H1 (cell line): ENCODE results near the gene KLRF1. TPM values are rescaled to one million over a fixed set of nuclear protein-coding genes. Genes with fewer than 3 reads are reported as not detected.

Experiments used
- CTCF ChIA-PET: fragments of 300-600 bp; sonication (Branson Sonifier 250); formaldehyde crosslinking; loops from one replicate; lab custom pipeline; 2021; ENCODE audit not compliant: partially characterized antibody; lab: Charles Lee
- POLR2A ChIA-PET: fragments of 300-600 bp; sonication (Branson Sonifier 250); formaldehyde crosslinking; loops from one replicate; lab custom pipeline; 2021; ENCODE audit warnings: inconsistent platforms; ENCODE audit not compliant: partially characterized antibody; lab: Charles Lee
- DNase-seq, 2 experiments: peaks; one replicate each; pipeline versions ENCODE4 v3.0.0 to v3.0.0-alpha.2; 2010 to 2022; ENCODE audit warnings: low spot score in 2 of 2, low read depth in 1 of 2, mixed read lengths in 1 of 2
- FAIRE-seq: peaks from 2 replicates; lab custom pipeline; 2011; peaks lifted over from hg19 to GRCh38; lab: Jason Lieb, UNC
- H2AFZ ChIP-seq: 2 replicates; pipeline ENCODE4 v1.8.1; 2012; ENCODE audit warnings: low read length, inconsistent platforms
- H2AK5ac ChIP-seq: 2 replicates; pipeline ENCODE4 v1.6.1; 2013; ENCODE audit warnings: low read depth, low read length
- H2BK120ac ChIP-seq: replicated peaks from 2 replicates; pipeline ENCODE3; 2013; ENCODE audit warnings: low read depth, low read length, inconsistent platforms
- H2BK12ac ChIP-seq: 2 replicates; pipeline ENCODE4 v1.6.1; 2013; ENCODE audit warnings: low read depth, low read length
- H2BK15ac ChIP-seq: 2 replicates; pipeline ENCODE4 v1.6.1; 2013; ENCODE audit warnings: low read length
- H2BK20ac ChIP-seq: 2 replicates; pipeline ENCODE4 v1.6.1; 2013; ENCODE audit warnings: low read length
- H2BK5ac ChIP-seq: 2 replicates; pipeline ENCODE4 v1.6.1; 2013; ENCODE audit warnings: low read depth, low read length
- H3K14ac ChIP-seq: 2 replicates; pipeline ENCODE4 v1.6.1; 2013; ENCODE audit warnings: inconsistent platforms; ENCODE audit not compliant: insufficient read length
- H3K18ac ChIP-seq: 2 replicates; pipeline ENCODE4 v1.6.1; 2013; ENCODE audit warnings: low read length; ENCODE audit errors: extremely low read depth
- H3K23ac ChIP-seq: 2 replicates; pipeline ENCODE4 v1.6.1; 2013; ENCODE audit warnings: inconsistent platforms; ENCODE audit not compliant: insufficient read length
- H3K23me2 ChIP-seq: 2 replicates; pipeline ENCODE4 v1.6.1; 2013; ENCODE audit warnings: low read depth, low read length
- H3K27ac ChIP-seq: 2 replicates; pipeline ENCODE4 v1.6.1; 2011; ENCODE audit warnings: low read depth, low read length, inconsistent platforms
- H3K27me3 ChIP-seq, 4 experiments: replicated peaks in 1 of 4; 1 replicate in 1 of 4; 2 replicates in 3 of 4; pipeline versions ENCODE4 v1.6.1 to v1.8.1; 2011 to 2013; ENCODE audit warnings: low read length in 3 of 4, mild to moderate bottlenecking in 3 of 4, inconsistent platforms in 2 of 4, mixed read lengths in 2 of 4, moderate library complexity in 1 of 4; ENCODE audit not compliant: control insufficient read depth in 3 of 4, insufficient read depth in 3 of 4; ENCODE audit errors: extremely low read depth in 1 of 4
- H3K36me3 ChIP-seq, 4 experiments: 2 replicates each; pipeline versions ENCODE4 v1.6.1 to v1.8.1; 2011 to 2013; ENCODE audit warnings: mild to moderate bottlenecking in 4 of 4, low read length in 3 of 4, moderate library complexity in 2 of 4, control low read depth in 1 of 4, inconsistent platforms in 1 of 4; ENCODE audit not compliant: insufficient read depth in 4 of 4, control insufficient read depth in 2 of 4
- H3K4ac ChIP-seq: replicated peaks from 2 replicates; pipeline ENCODE3; 2013; ENCODE audit warnings: low read length, low read depth, mixed read lengths, inconsistent platforms; ENCODE audit not compliant: insufficient read length
- H3K4me1 ChIP-seq, 4 experiments: replicated peaks in 1 of 4; 1 replicate in 1 of 4; 2 replicates in 3 of 4; pipeline versions ENCODE4 v1.6.1 to v1.8.1; 2011 to 2013; ENCODE audit warnings: low read length in 3 of 4, inconsistent platforms in 2 of 4, mixed read lengths in 1 of 4; ENCODE audit not compliant: insufficient read depth in 4 of 4, control insufficient read depth in 3 of 4
- H3K4me2 ChIP-seq, 2 experiments: 2 replicates each; pipeline versions ENCODE4 v1.6.1 to v1.8.1; 2011 to 2013; ENCODE audit warnings: low read depth in 2 of 2, low read length in 2 of 2, control low read depth in 1 of 2, inconsistent platforms in 1 of 2, mild to moderate bottlenecking in 1 of 2; ENCODE audit not compliant: insufficient read depth in 1 of 2
- H3K4me3 ChIP-seq, 4 experiments: fragments of 200-600, 300-600 bp in 1 of 4; sonication (generic), shearing (Covaris generic), sonication (Bioruptor Twin) in 1 of 4; 2 replicates each; pipeline versions ENCODE4 v1.5.1 to v1.8.1; 2011 to 2016; ENCODE audit warnings: low read length in 4 of 4, low read depth in 3 of 4, control low read depth in 2 of 4, inconsistent platforms in 2 of 4, mild to moderate bottlenecking in 2 of 4, mixed read lengths in 1 of 4, moderate library complexity in 1 of 4; ENCODE audit not compliant: insufficient read depth in 2 of 4; ENCODE audit errors: extremely low read depth in 1 of 4
- H3K56ac ChIP-seq: replicated peaks from 2 replicates; pipeline ENCODE3; 2013; ENCODE audit warnings: low read depth, mild to moderate bottlenecking, mixed read lengths, low read length, inconsistent platforms; ENCODE audit not compliant: insufficient read length
- H3K79me1 ChIP-seq: 2 replicates; pipeline ENCODE4 v1.6.1; 2013; ENCODE audit warnings: low read depth, low read length, control low read depth
- H3K79me2 ChIP-seq, 2 experiments: 2 replicates each; pipeline versions ENCODE4 v1.6.1 to v1.8.1; 2012 to 2013; ENCODE audit warnings: low read length in 2 of 2, mild to moderate bottlenecking in 2 of 2, inconsistent platforms in 1 of 2; ENCODE audit not compliant: insufficient read depth in 2 of 2, control insufficient read depth in 1 of 2
- H3K9ac ChIP-seq, 4 experiments: replicated peaks in 1 of 4; 1 replicate in 1 of 4; 2 replicates in 3 of 4; pipeline versions ENCODE4 v1.6.1 to v1.8.1; 2011 to 2013; ENCODE audit warnings: low read depth in 3 of 4, low read length in 3 of 4, control low read depth in 2 of 4, mild to moderate bottlenecking in 2 of 4, moderate library complexity in 2 of 4, inconsistent platforms in 1 of 4; ENCODE audit errors: extremely low read depth in 1 of 4
- H3K9me3 ChIP-seq, 2 experiments: 2 replicates each; pipeline versions ENCODE4 v1.6.1 to v1.8.1; 2012 to 2013; ENCODE audit warnings: mild to moderate bottlenecking in 2 of 2, moderate library complexity in 2 of 2, control low read depth in 1 of 2, inconsistent platforms in 1 of 2, low read depth in 1 of 2, low read length in 1 of 2, mixed read lengths in 1 of 2; ENCODE audit not compliant: insufficient read depth in 2 of 2
- H4K20me1 ChIP-seq, 2 experiments: replicated peaks in 1 of 2; 2 replicates each; pipeline versions ENCODE3 to v1.8.1; 2011 to 2013; ENCODE audit warnings: inconsistent platforms in 2 of 2, low read length in 2 of 2, mild to moderate bottlenecking in 1 of 2; ENCODE audit not compliant: insufficient read depth in 2 of 2, control insufficient read depth in 1 of 2
- H4K5ac ChIP-seq: 2 replicates; pipeline ENCODE4 v1.6.1; 2013; ENCODE audit warnings: low read length, low read depth, mixed read lengths, inconsistent platforms; ENCODE audit not compliant: insufficient read length
- H4K8ac ChIP-seq: 2 replicates; pipeline ENCODE4 v1.8.0; 2013; ENCODE audit warnings: mild to moderate bottlenecking, moderate library complexity, low read length, inconsistent platforms; ENCODE audit not compliant: insufficient read depth; ENCODE audit errors: extremely low read depth
- H4K91ac ChIP-seq: replicated peaks from 2 replicates; pipeline ENCODE3; 2013; ENCODE audit warnings: low read length, mixed read lengths, inconsistent platforms; ENCODE audit not compliant: insufficient read length
- BACH1 ChIP-seq: IDR thresholded peaks from 2 replicates; pipeline ENCODE4 v1.6.1; 2012; ENCODE audit warnings: low read length, improper control_type of control experiment
- BRCA1 ChIP-seq: IDR thresholded peaks from 2 replicates; pipeline ENCODE4 v1.6.1; 2012; ENCODE audit warnings: low read depth, low read length, improper control_type of control experiment
- CBX8 ChIP-seq: fragments of 300-800, 300-1000 bp; sonication (generic); IDR thresholded peaks from 2 replicates; pipeline ENCODE4 v1.7.1; 2016; ENCODE audit warnings: low read depth, low read length, borderline replicate concordance
- CREB1 ChIP-seq: IDR thresholded peaks from 2 replicates; pipeline ENCODE4 v1.6.1; 2012; ENCODE audit warnings: inconsistent platforms
- GTF2F1 ChIP-seq: IDR thresholded peaks from 2 replicates; pipeline ENCODE4 v1.6.1; 2012; ENCODE audit warnings: low read depth, low read length, improper control_type of control experiment, borderline replicate concordance
- HDAC6 ChIP-seq: IDR thresholded peaks from one replicate; pipeline ENCODE4 v1.7.1; 2012; ENCODE audit warnings: low read depth, mild to moderate bottlenecking, inconsistent platforms, low read length, moderate library complexity
- KDM5A ChIP-seq: fragments of 200-600 bp; IDR thresholded peaks from 2 replicates; pipeline ENCODE4 v1.7.1; 2012; ENCODE audit warnings: mild to moderate bottlenecking, low read length, inconsistent platforms, mixed read lengths
- POU5F1 ChIP-seq: IDR thresholded peaks from 2 replicates; pipeline ENCODE4 v1.6.1; 2011; ENCODE audit warnings: low read depth, mild to moderate bottlenecking, low read length, moderate library complexity
- RFX5 ChIP-seq: IDR thresholded peaks from 2 replicates; pipeline ENCODE4 v1.6.1; 2011; ENCODE audit warnings: low read depth, low read length, improper control_type of control experiment, borderline replicate concordance
- SAP30 ChIP-seq: fragments of 300-600 bp; sonication (generic); IDR thresholded peaks from 2 replicates; pipeline ENCODE4 v1.7.1; 2012; ENCODE audit warnings: low read length, moderate library complexity, mild to moderate bottlenecking, inconsistent platforms; ENCODE audit not compliant: insufficient read depth, insufficient replicate concordance
- SIN3A ChIP-seq, 2 experiments: IDR thresholded peaks in 1 of 2; conservative IDR thresholded peaks in 1 of 2; 2 replicates each; pipeline ENCODE4 v1.6.1; 2011 to 2012; ENCODE audit warnings: low read length in 2 of 2, improper control_type of control experiment in 1 of 2, low read depth in 1 of 2, mild to moderate bottlenecking in 1 of 2
- SRF ChIP-seq: IDR thresholded peaks from 2 replicates; pipeline ENCODE4 v1.6.1; 2011; ENCODE audit warnings: mild to moderate bottlenecking, low read depth, low read length, moderate library complexity
- TEAD4 ChIP-seq: IDR thresholded peaks from 2 replicates; pipeline ENCODE4 v1.6.1; 2012; ENCODE audit warnings: low read depth, low read length, inconsistent platforms, mixed read lengths
- USF2 ChIP-seq: IDR thresholded peaks from 2 replicates; pipeline ENCODE4 v1.6.1; 2011; ENCODE audit warnings: low read length, improper control_type of control experiment
- WGBS, 2 experiments: shearing (Covaris generic) in 1 of 2; methylation state at CpG; one replicate each; pipeline versions ENCODE4 v1.1.6 to v1.1.7; 2013 to 2015; ENCODE audit warnings: low lambda C conversion rate in 2 of 2, mixed read lengths in 2 of 2, inconsistent platforms in 1 of 2, low coverage in 1 of 2, missing lambda C conversion rate in 1 of 2; ENCODE audit not compliant: insufficient replicate concordance in 2 of 2, insufficient coverage in 1 of 2, insufficient read length in 1 of 2; ENCODE audit errors: extremely low coverage in 1 of 2, missing lambda C conversion rate in 1 of 2; 5-methylcytosine and 5-hydroxymethylcytosine counted together
- polyA plus RNA-seq, 7 experiments: library from polyadenylated mRNA; depleted of rRNA in 3 of 7; stranded (reverse) in 5 of 7; unstranded in 2 of 7; fragments of >200 nt in 5 of 7; fragments of 200-250 nt in 2 of 7; gene quantifications; 1 replicate in 5 of 7; 2 replicates in 1 of 7; 4 replicates in 1 of 7; pipeline versions ENCODE4 v1.2.1 to v1.2.3, GENCODE V29; 2011 to 2013; ENCODE audit warnings: missing spikeins in 2 of 7, mixed read lengths in 2 of 7
- total RNA-seq: library from RNA; stranded (reverse); fragmentation: NEBNext Ultra II Directional; extraction: Animal tissue kit (Norgen Biotek cat#: 25700); gene quantifications from 2 replicates; pipeline ENCODE4 v1.2.1, GENCODE V29; 2021

KLRF1 gene
- total and polyA plus RNA-seq, 2 of the 8 experiments (the other 6 are each of a cell fraction or from before 2014, with no cell fraction given) = not detected

- POLR2A ChIA-PET = no interaction called here
- no peak overlapping the region for H3K4me2 ChIP-seq
- H3K18ac ChIP-seq = no peak overlapping the region
- H3K14ac ChIP-seq = no peak overlapping the region
- H2AK5ac ChIP-seq = no peak overlapping the region
- H3K4me1 ChIP-seq = no peaks in the 10 kb centered on the region; a peak in 1 of 7 replicates
- H3K27me3 ChIP-seq = no peaks in the 10 kb centered on the region
- H3K9me3 ChIP-seq = no peaks in the 10 kb centered on the region
- H2BK12ac ChIP-seq = no peak overlapping the region
- no peaks in the 10 kb centered on the region for H3K79me1 ChIP-seq
- H3K23ac ChIP-seq = no peak overlapping the region
- no peak overlapping the region for H3K27ac ChIP-seq
- CTCF ChIA-PET = interaction anchor here (0.6 to 10.7 kb wide), 8 partner anchors 12 to 465 kb away, joined by 3 to 278 read pairs (median 10); partner anchors contain the start of gene CD69
- 95% methylated on average over 5 of the region's 5 CpGs; no CpG with 5 or more reads in 1 of the 2 experiments for WGBS, 2 experiments
- no peak overlapping the region for H2BK5ac ChIP-seq
- no peak overlapping the region for H2BK20ac ChIP-seq
- no peak overlapping the region for H3K56ac ChIP-seq
- no peaks in the 10 kb centered on the region for H3K23me2 ChIP-seq
- H4K5ac ChIP-seq = no peak overlapping the region
- DNase-seq (no peak), FAIRE-seq (no peak)
- H3K4me3 ChIP-seq = no peak overlapping the region
- no peaks in the 10 kb centered on the region for H3K79me2 ChIP-seq
- H2BK120ac ChIP-seq = no peak overlapping the region
- H2BK15ac ChIP-seq = no peak overlapping the region
- H4K8ac ChIP-seq = no peak overlapping the region
- H3K36me3 ChIP-seq = no peaks in the 10 kb centered on the region
- no peak overlapping the region for H2AFZ ChIP-seq
- no peak overlapping the region for H3K4ac ChIP-seq
- no peak overlapping the region for H4K91ac ChIP-seq
- no peak overlapping the region for H3K9ac ChIP-seq
- H4K20me1 ChIP-seq = no peaks in the 10 kb centered on the region
- TF ChIP-seq BACH1 (no peak), CREB1 (no peak), KDM5A (no peak), CBX8 (no peak), SRF (no peak), BRCA1 (no peak), TEAD4 (no peak), HDAC6 (no peak), RFX5 (no peak), SAP30 (no peak), SIN3A (conservative IDR thresholded peaks at IDR 0.05 in 1 of 2, IDR thresholded peaks at IDR 0.05 in 1 of 2; ENCODE audit: low read depth in 1 of 2, low read length in 2 of 2) (no peak), GTF2F1 (no peak), USF2 (no peak), POU5F1 (no peak)
Measured at GRCh38 chr12:9796346-9796745, 30.9 kb upstream of the KLRF1 start.
